Activated CD8-positive, alpha-beta T cell treated with anti-CD3 and anti-CD28 coated beads for 36 hours (primary cell): Measurements from ENCODE around the gene GLRA2. TPM values are rescaled to one million over a fixed set of nuclear protein-coding genes. Genes with fewer than 3 reads are reported as not detected.

ENCODE experiments used
- ATAC-seq: fragments of 200-7000 bp; cut with Tn5 transposase; one replicate; pipeline ENCODE4 v1.10.0; 2021; ENCODE audit warnings: mild to moderate bottlenecking, moderate library complexity
- CTCF ChIA-PET: fragments of 350-600 bp; sonication (Branson Sonifier 250); formaldehyde crosslinking; loops from one replicate; lab custom pipeline; 2021; ENCODE audit warnings: antibody characterized with exemption; lab: Charles Lee
- POLR2A ChIA-PET: fragments of 350-600 bp; sonication (Branson Sonifier 250); formaldehyde crosslinking; loops from one replicate; lab custom pipeline; 2021; ENCODE audit warnings: antibody characterized with exemption; lab: Charles Lee
- DNase-seq: peaks from one replicate; pipeline ENCODE4 v3.0.0-alpha.2; 2020
- H3K27ac Mint-ChIP-seq: one replicate; pipeline ENCODE4 v1.8.0; 2021; ENCODE audit warnings: mild to moderate bottlenecking, mixed read lengths
- H3K27me3 Mint-ChIP-seq: one replicate; pipeline ENCODE4 v1.8.0; 2021; ENCODE audit warnings: mixed read lengths
- H3K36me3 Mint-ChIP-seq: one replicate; pipeline ENCODE4 v1.8.0; 2021; ENCODE audit warnings: low read depth, mixed read lengths
- H3K4me1 Mint-ChIP-seq: one replicate; pipeline ENCODE4 v1.8.0; 2021; ENCODE audit warnings: low read depth, mixed read lengths
- H3K4me3 Mint-ChIP-seq: one replicate; pipeline ENCODE4 v1.8.0; 2021; ENCODE audit warnings: mild to moderate bottlenecking, moderate library complexity, mixed read lengths
- H3K9me3 Mint-ChIP-seq: one replicate; pipeline ENCODE4 v1.8.0; 2021; ENCODE audit warnings: mixed read lengths
- CTCF ChIP-seq: fragments of 200-600 bp; IDR thresholded peaks from one replicate; pipeline ENCODE4 v1.8.0; 2022; ENCODE audit warnings: antibody characterized with exemption, mild to moderate bottlenecking
- intact Hi-C: fragments of 100-400 bp; cut with micrococcal nuclease; formaldehyde crosslinking; loops from one replicate; pipeline ENCODE4 v1.10.0; 2022
- total RNA-seq, 2 experiments: library from RNA; stranded (reverse); gene quantifications; one replicate each; pipeline ENCODE4 v1.2.3, GENCODE V29; 2021

The GLRA2 gene
- total RNA-seq, 2 experiments from 2014 or later: not detected

- CTCF ChIA-PET: no interaction called here
- Mint-ChIP-seq H3K27me3 (no peaks in the 10 kb centered on the region), H3K36me3 (no peaks in the 10 kb centered on the region), H3K9me3 (no peaks in the 10 kb centered on the region), H3K27ac (no peak overlapping the region), H3K4me1 (no peaks in the 10 kb centered on the region), H3K4me3 (no peak overlapping the region)
- DNase-seq: no peak
- POLR2A ChIA-PET: no interaction called here
- no peak for ATAC-seq
- intact Hi-C loops: no loop called here
- no peak for TF ChIP-seq CTCF
Measured at GRCh38 chrX:14779580-14779979, 250.2 kb downstream of the GLRA2 start.
